HepG2 (cell line): ENCODE results near the gene DYRK1B. TPM values are rescaled to one million over a fixed set of nuclear protein-coding genes. Genes with fewer than 3 reads are reported as not detected.
"Not testable (repeated sequence)": the region's sequence is repeated elsewhere in the genome, so short reads cannot be mapped to it uniquely, and the experiment has no call there.

Source experiments
- ATAC-seq: fragments of 200-7000 bp; cut with Tn5 transposase; 3 replicates; pipeline ENCODE4 v1.9.1; 2020; ENCODE audit warnings: mild to moderate bottlenecking, moderate library complexity
- BruUV-seq: library from RNA; stranded (reverse); fragments of 400-500 nt; replicated peaks from 2 replicates; lab custom pipeline; 2021; lab: Mats Ljungman, UMichigan
- CTCF ChIA-PET: fragments of 300-600 bp; formaldehyde crosslinking; extraction: SDS; loops from one replicate; lab custom pipeline; 2021; ENCODE audit warnings: low total read pairs, inconsistent platforms, low intra/inter-chr PET ratio; lab: Yijun Ruan, JAX
- POLR2A ChIA-PET: fragments of 350-600 bp; sonication (Branson Sonifier 250); formaldehyde crosslinking; loops from one replicate; lab custom pipeline; 2020; ENCODE audit warnings: antibody characterized with exemption, inconsistent platforms; lab: Yijun Ruan, JAX
- DNase-seq: peaks from one replicate; pipeline ENCODE4 v3.0.0-alpha.2; 2015; ENCODE audit warnings: low spot score
- FAIRE-seq: peaks from 3 replicates; lab custom pipeline; 2011; peaks lifted over from hg19 to GRCh38; lab: Jason Lieb, UNC
- H2AFZ ChIP-seq: one replicate; pipeline ENCODE4 v1.6.1; 2011; ENCODE audit warnings: low read length, inconsistent platforms
- H3K27ac ChIP-seq: fragments of 300-600 bp; 3 replicates; pipeline ENCODE4 v1.8.0; 2011; ENCODE audit warnings: mixed run types, mild to moderate bottlenecking, mixed read lengths, low read length, inconsistent platforms; ENCODE audit not compliant: insufficient read depth; ENCODE audit errors: extremely low read length
- H3K27me3 ChIP-seq, 2 experiments: fragments of 200-600 bp in 1 of 2; 2 replicates in 1 of 2; 3 replicates in 1 of 2; pipeline versions ENCODE4 v1.6.0 to v1.8.0; 2011; ENCODE audit warnings: low read length in 2 of 2, mild to moderate bottlenecking in 2 of 2, moderate library complexity in 2 of 2, inconsistent platforms in 1 of 2; ENCODE audit not compliant: insufficient read depth in 2 of 2, control insufficient read depth in 1 of 2
- H3K36me3 ChIP-seq, 2 experiments: fragments of 200-600 bp in 1 of 2; replicated peaks in 1 of 2; 2 replicates in 1 of 2; 3 replicates in 1 of 2; pipeline versions ENCODE4 v1.5.1 to v1.8.0; 2011; ENCODE audit warnings: low read length in 2 of 2, inconsistent platforms in 1 of 2; ENCODE audit not compliant: insufficient read depth in 2 of 2, control insufficient read depth in 1 of 2
- H3K4me1 ChIP-seq: 2 replicates; pipeline ENCODE4 v1.5.1; 2012; ENCODE audit warnings: low read length, inconsistent platforms; ENCODE audit not compliant: insufficient read depth
- H3K4me2 ChIP-seq: 2 replicates; pipeline ENCODE4 v1.6.0; 2011; ENCODE audit warnings: low read depth, low read length, inconsistent platforms
- H3K4me3 ChIP-seq, 3 experiments: fragments of 200-600 bp in 1 of 3; sonication (generic), shearing (Covaris generic) in 1 of 3; replicated peaks in 1 of 3; 2 replicates each; pipeline ENCODE4 v1.5.1; 2011 to 2016; ENCODE audit warnings: low read length in 3 of 3, inconsistent platforms in 2 of 3, low read depth in 2 of 3, mild to moderate bottlenecking in 2 of 3, control low read depth in 1 of 3, mixed read lengths in 1 of 3; ENCODE audit not compliant: insufficient read depth in 1 of 3
- H3K79me2 ChIP-seq: one replicate; pipeline ENCODE4 v1.6.1; 2011; ENCODE audit warnings: low read length, inconsistent platforms; ENCODE audit not compliant: insufficient read depth
- H3K9ac ChIP-seq: 2 replicates; pipeline ENCODE4 v1.6.0; 2011; ENCODE audit warnings: mild to moderate bottlenecking, low read depth, low read length, inconsistent platforms; ENCODE audit not compliant: insufficient read depth
- H3K9me3 ChIP-seq: 2 replicates; pipeline ENCODE4 v1.5.1; 2012; ENCODE audit warnings: mild to moderate bottlenecking, low read length
- H4K20me1 ChIP-seq: 2 replicates; pipeline ENCODE4 v1.6.0; 2011; ENCODE audit warnings: inconsistent platforms, mild to moderate bottlenecking, low read length, moderate library complexity; ENCODE audit not compliant: insufficient read depth
- RFX5 ChIP-seq: IDR thresholded peaks from 2 replicates; pipeline ENCODE4 v1.6.1; 2011; ENCODE audit warnings: low read depth, low read length, improper control_type of control experiment
- RXRA ChIP-seq: sonication (generic); formaldehyde crosslinking; IDR thresholded peaks from 2 replicates; pipeline ENCODE4 v1.5.1; 2020; ENCODE audit warnings: missing genetic modification reagents
- SMAD9 ChIP-seq: sonication (generic); formaldehyde crosslinking; IDR thresholded peaks from 2 replicates; pipeline ENCODE4 v1.5.1; 2020; ENCODE audit warnings: mild to moderate bottlenecking, missing genetic modification reagents
- WGBS: methylation state at CpG from one replicate; pipeline ENCODE4 v1.1.6; 2017; ENCODE audit warnings: low lambda C conversion rate; 5-methylcytosine and 5-hydroxymethylcytosine counted together
- in situ Hi-C: cut with HindIII; loops from 2 replicates; pipeline ENCODE4 v1.10.0; 2017; ENCODE audit warnings: low pct_unique_long_range_greater_than_20kb; ENCODE audit not compliant: extremely low pct_ligation_motif_present
- intact Hi-C: fragments of 100-400 bp; cut with micrococcal nuclease; formaldehyde crosslinking; loops from one replicate; pipeline ENCODE4 v1.10.0; 2022; ENCODE audit not compliant: unreplicated experiment
- polyA plus RNA-seq, 8 experiments: library from polyadenylated mRNA; depleted of rRNA in 3 of 8; stranded (reverse) in 7 of 8; unstranded in 1 of 8; fragments of >200 nt; fragmentation: Illumina TruSeq in 4 of 8; extraction: Trizol in 4 of 8; gene quantifications; 2 replicates each; pipeline versions ENCODE4 v1.2.1 to v1.2.3, GENCODE V29; 2011 to 2016; ENCODE audit warnings: low read depth in 4 of 8, missing spikeins in 1 of 8, mixed read lengths in 1 of 8; ENCODE audit not compliant: insufficient read depth in 1 of 8
- total RNA-seq, 5 experiments: library from RNA; depleted of rRNA; stranded (reverse); fragments of >200 nt; fragmentation: Illumina TruSeq; extraction: Trizol; gene quantifications; 2 replicates each; pipeline ENCODE4 v1.2.3, GENCODE V29; 2016; ENCODE audit warnings: low read depth in 1 of 5
- TF ChIP-seq, protein P1 (sequence below): sonication (generic); formaldehyde crosslinking; IDR thresholded peaks from 2 replicates; pipeline ENCODE4 v1.4.0; 2020; ENCODE audit warnings: missing genetic modification reagents, borderline replicate concordance
- TF ChIP-seq, protein P2 (sequence below): sonication (generic); formaldehyde crosslinking; IDR thresholded peaks from 2 replicates; pipeline ENCODE4 v1.4.0; 2020; ENCODE audit warnings: missing genetic modification reagents

DYRK1B gene
- total and polyA plus RNA-seq, 2 of the 13 experiments (the other 11 are each of a cell fraction or from before 2014, with no cell fraction given): 0.82 to 1.3 TPM

DNA sequence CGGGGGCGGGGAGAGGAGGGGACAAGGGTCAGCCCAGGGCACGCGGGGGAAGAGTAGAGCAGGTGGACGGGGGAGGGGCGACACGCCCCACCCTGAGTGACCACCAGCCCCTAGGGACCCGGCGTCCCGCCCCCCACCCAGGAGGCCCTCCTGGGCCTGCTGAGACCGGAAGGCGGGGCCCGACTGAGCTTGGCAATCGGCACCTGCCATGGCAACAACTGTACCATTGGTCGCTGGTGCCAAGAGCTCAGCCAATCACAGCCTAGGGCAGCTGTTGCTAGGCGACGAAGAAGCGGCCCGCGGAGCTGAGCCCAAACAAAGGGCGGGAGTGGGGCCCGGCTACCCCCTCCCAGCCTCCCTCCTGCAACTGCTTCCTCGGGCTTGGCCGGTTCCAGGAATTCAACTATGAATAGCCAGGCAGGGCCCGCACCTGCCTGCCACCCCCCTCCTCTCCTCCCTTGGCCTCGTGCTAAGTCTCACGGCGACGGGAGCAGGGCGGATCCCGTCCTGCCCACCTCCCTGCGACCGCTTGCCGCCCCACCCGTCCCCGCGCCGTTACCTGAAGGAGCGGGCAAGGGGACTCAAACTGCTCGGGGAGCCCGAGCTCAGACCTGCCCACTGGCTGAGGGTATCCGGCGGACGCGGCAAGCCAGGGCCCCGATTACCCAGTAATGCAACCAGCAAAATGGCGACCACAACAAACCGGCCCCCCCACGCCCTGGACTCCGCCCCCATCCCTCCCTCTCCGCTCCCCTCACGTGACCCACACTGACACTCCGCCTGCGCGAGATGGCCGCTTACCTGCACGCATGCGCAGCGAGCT is at the start of gene DYRK1B (continued):
- TF ChIP-seq, protein P1, sequence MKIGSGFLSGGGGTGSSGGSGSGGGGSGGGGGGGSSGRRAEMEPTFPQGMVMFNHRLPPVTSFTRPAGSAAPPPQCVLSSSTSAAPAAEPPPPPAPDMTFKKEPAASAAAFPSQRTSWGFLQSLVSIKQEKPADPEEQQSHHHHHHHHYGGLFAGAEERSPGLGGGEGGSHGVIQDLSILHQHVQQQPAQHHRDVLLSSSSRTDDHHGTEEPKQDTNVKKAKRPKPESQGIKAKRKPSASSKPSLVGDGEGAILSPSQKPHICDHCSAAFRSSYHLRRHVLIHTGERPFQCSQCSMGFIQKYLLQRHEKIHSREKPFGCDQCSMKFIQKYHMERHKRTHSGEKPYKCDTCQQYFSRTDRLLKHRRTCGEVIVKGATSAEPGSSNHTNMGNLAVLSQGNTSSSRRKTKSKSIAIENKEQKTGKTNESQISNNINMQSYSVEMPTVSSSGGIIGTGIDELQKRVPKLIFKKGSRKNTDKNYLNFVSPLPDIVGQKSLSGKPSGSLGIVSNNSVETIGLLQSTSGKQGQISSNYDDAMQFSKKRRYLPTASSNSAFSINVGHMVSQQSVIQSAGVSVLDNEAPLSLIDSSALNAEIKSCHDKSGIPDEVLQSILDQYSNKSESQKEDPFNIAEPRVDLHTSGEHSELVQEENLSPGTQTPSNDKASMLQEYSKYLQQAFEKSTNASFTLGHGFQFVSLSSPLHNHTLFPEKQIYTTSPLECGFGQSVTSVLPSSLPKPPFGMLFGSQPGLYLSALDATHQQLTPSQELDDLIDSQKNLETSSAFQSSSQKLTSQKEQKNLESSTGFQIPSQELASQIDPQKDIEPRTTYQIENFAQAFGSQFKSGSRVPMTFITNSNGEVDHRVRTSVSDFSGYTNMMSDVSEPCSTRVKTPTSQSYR (CRISPR knock-in tag): peak; percentile 39; the same call in 1 of the 2 replicates
- no peak for TF ChIP-seq SMAD9 (CRISPR knock-in tag)
- TF ChIP-seq, protein P2, sequence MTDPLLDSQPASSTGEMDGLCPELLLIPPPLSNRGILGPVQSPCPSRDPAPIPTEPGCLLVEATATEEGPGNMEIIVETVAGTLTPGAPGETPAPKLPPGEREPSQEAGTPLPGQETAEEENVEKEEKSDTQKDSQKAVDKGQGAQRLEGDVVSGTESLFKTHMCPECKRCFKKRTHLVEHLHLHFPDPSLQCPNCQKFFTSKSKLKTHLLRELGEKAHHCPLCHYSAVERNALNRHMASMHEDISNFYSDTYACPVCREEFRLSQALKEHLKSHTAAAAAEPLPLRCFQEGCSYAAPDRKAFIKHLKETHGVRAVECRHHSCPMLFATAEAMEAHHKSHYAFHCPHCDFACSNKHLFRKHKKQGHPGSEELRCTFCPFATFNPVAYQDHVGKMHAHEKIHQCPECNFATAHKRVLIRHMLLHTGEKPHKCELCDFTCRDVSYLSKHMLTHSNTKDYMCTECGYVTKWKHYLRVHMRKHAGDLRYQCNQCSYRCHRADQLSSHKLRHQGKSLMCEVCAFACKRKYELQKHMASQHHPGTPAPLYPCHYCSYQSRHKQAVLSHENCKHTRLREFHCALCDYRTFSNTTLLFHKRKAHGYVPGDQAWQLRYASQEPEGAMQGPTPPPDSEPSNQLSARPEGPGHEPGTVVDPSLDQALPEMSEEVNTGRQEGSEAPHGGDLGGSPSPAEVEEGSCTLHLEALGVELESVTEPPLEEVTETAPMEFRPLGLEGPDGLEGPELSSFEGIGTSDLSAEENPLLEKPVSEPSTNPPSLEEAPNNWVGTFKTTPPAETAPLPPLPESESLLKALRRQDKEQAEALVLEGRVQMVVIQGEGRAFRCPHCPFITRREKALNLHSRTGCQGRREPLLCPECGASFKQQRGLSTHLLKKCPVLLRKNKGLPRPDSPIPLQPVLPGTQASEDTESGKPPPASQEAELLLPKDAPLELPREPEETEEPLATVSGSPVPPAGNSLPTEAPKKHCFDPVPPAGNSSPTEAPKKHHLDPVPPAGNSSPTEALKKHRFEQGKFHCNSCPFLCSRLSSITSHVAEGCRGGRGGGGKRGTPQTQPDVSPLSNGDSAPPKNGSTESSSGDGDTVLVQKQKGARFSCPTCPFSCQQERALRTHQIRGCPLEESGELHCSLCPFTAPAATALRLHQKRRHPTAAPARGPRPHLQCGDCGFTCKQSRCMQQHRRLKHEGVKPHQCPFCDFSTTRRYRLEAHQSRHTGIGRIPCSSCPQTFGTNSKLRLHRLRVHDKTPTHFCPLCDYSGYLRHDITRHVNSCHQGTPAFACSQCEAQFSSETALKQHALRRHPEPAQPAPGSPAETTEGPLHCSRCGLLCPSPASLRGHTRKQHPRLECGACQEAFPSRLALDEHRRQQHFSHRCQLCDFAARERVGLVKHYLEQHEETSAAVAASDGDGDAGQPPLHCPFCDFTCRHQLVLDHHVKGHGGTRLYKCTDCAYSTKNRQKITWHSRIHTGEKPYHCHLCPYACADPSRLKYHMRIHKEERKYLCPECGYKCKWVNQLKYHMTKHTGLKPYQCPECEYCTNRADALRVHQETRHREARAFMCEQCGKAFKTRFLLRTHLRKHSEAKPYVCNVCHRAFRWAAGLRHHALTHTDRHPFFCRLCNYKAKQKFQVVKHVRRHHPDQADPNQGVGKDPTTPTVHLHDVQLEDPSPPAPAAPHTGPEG: no peak
- TF ChIP-seq RFX5: peak; percentile 94
- peak; percentile 45; the same call in 1 of the 2 replicates for TF ChIP-seq RXRA (CRISPR knock-in tag)

DNA sequence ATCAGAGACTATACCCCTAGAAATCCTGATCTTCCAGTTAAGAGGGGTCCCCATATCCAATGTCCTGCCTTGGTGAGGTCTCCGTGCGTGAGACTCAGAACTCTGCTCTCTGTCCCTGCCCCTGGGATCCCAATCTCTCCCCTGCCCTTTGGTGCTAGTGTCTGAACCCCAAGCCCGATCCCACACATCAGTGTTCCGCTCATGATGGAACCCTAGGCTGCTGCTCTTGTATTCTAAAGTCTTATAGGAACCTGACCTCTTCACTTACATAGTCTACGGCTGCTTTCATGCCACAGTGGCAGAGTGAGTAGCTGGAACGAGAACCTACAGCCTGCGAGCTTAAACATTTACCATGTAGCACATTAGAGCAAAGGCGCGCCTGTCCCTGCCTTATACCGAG is 48.7 kb upstream of the DYRK1B start:
- H3K27ac ChIP-seq, H3K79me2 ChIP-seq, FAIRE-seq, ATAC-seq, CTCF ChIA-PET, H3K9me3 ChIP-seq, H3K36me3 ChIP-seq, BruUV-seq, H4K20me1 ChIP-seq, POLR2A ChIA-PET, H3K4me2 ChIP-seq, H3K27me3 ChIP-seq, in situ Hi-C loops, H2AFZ ChIP-seq, DNase-seq, intact Hi-C loops, H3K4me3 ChIP-seq, H3K9ac ChIP-seq: not testable (repeated sequence)
- peaks cover 26% of the 10 kb centered on the region for H3K4me1 ChIP-seq
- WGBS: 83% methylated on average over 5 of the region's 10 CpGs
